HepG2 (cell line): ENCODE data around the gene PAPPA.

Experiments
- EHMT2 ChIP-seq: fragments of 200-600 bp; sonication (generic); IDR thresholded peaks from 2 replicates; pipeline ENCODE4 v1.7.0; 2017; ENCODE audit warnings: antibody characterized with exemption, low read depth, low read length, borderline replicate concordance
- HDAC6 ChIP-seq: fragments of 200-600 bp; sonication (generic); IDR thresholded peaks from 2 replicates; pipeline ENCODE4 v1.7.0; 2017; ENCODE audit warnings: mild to moderate bottlenecking, antibody characterized with exemption, low read length, low read depth
- KAT8 ChIP-seq: IDR thresholded peaks from 2 replicates; pipeline ENCODE4 v1.6.1; 2016; ENCODE audit warnings: missing genetic modification reagents, missing compliant biosample characterization
- MAFF ChIP-seq: IDR thresholded peaks from 2 replicates; pipeline ENCODE4 v1.6.1; 2011; ENCODE audit warnings: low read depth, low read length, improper control_type of control experiment
- NPAS2 ChIP-seq: sonication (generic); formaldehyde crosslinking; IDR thresholded peaks from 2 replicates; pipeline ENCODE4 v1.8.0; 2022; ENCODE audit warnings: mild to moderate bottlenecking, missing genetic modification reagents, borderline replicate concordance
- PREB ChIP-seq: sonication (generic); formaldehyde crosslinking; IDR thresholded peaks from 2 replicates; pipeline ENCODE4 v1.4.0; 2020; ENCODE audit warnings: missing genetic modification reagents
- SP1 ChIP-seq, 2 experiments: fragments of 450-650 bp in 1 of 2; sonication (generic) in 1 of 2; formaldehyde crosslinking in 1 of 2; IDR thresholded peaks; 2 replicates each; pipeline versions ENCODE4 v1.4.0 to v1.6.1; 2016 to 2020; ENCODE audit warnings: missing genetic modification reagents in 1 of 2
- TFAP4 ChIP-seq: sonication (generic); IDR thresholded peaks from 2 replicates; pipeline ENCODE4 v1.6.1; 2016; ENCODE audit warnings: low read depth, borderline replicate concordance
- ZNF383 ChIP-seq: sonication (generic); formaldehyde crosslinking; IDR thresholded peaks from 2 replicates; pipeline ENCODE4 v1.4.0; 2020; ENCODE audit warnings: missing genetic modification reagents, mild to moderate bottlenecking, borderline replicate concordance
- TF ChIP-seq, protein P1 (sequence below): sonication (generic); formaldehyde crosslinking; IDR thresholded peaks from 2 replicates; pipeline ENCODE4 v1.5.0; 2020; ENCODE audit warnings: mild to moderate bottlenecking, missing genetic modification reagents, moderate library complexity

DNA sequence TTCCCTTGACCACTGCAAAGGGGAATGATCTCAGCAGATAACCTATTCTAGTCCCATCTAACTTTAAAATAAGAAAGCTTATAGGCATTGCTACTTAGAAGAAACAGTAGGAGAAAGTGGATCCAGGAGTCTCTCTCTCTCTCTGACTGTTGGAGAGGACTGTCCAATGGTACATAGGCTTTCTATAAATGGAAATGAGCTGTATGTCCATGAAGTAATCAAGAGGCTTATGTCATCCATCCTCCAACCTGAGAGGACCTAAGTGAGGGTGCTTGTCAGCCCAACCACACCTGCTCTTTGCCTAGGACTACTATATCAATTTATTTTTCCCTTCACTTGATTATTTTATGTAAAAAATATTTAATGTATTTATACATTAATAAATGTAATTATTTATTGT lies 172.3 kb downstream of the PAPPA start:
- TF ChIP-seq, protein P1, sequence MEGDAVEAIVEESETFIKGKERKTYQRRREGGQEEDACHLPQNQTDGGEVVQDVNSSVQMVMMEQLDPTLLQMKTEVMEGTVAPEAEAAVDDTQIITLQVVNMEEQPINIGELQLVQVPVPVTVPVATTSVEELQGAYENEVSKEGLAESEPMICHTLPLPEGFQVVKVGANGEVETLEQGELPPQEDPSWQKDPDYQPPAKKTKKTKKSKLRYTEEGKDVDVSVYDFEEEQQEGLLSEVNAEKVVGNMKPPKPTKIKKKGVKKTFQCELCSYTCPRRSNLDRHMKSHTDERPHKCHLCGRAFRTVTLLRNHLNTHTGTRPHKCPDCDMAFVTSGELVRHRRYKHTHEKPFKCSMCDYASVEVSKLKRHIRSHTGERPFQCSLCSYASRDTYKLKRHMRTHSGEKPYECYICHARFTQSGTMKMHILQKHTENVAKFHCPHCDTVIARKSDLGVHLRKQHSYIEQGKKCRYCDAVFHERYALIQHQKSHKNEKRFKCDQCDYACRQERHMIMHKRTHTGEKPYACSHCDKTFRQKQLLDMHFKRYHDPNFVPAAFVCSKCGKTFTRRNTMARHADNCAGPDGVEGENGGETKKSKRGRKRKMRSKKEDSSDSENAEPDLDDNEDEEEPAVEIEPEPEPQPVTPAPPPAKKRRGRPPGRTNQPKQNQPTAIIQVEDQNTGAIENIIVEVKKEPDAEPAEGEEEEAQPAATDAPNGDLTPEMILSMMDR (CRISPR knock-in tag): no peak
- TF ChIP-seq PREB (CRISPR knock-in tag) (no peak), MAFF (no peak), ZNF383 (CRISPR knock-in tag) (no peak), KAT8 (CRISPR knock-in tag) (no peak), EHMT2 (no peak), SP1 (IDR thresholded peaks at IDR 0.05) (no peak), SP1 (CRISPR knock-in tag; IDR thresholded peaks at IDR 0.05) (no peak), TFAP4 (no peak), HDAC6 (no peak), NPAS2 (CRISPR knock-in tag) (no peak)
